ENCODE results near the gene GTPBP2. TPM values are rescaled to one million over a fixed set of nuclear protein-coding genes. Genes with fewer than 3 reads are reported as not detected.

Gene GTPBP2
- polyA plus RNA-seq, 3 donors = 3.6 to 120 (median 4.9) TPM

DNA sequence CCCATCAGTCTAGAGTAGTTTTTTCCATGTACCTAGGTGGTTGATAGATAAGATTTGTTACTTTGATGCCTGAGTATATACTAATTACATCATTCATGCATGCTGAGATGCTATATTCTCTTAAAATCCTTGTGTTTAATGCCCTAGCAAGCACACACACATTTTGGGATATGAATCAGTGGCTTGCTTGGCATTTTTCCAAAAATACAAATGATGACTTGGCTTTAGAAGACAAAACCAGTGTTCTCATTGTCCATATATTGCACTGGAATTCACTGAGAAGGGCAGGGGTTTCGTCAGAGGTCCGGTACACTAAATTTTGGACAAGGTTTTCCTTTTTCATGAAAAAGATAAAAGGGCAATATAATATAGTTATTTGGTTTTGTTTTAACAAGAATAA lies 24.9 kb downstream of the GTPBP2 start:
- H3K27me3 Mint-ChIP-seq (ENCODE audit: low read depth in 3 of 3) = no peaks in the 10 kb centered on the region
- Histone ChIP-seq H3K9ac (ENCODE audit: insufficient read depth, low read length, poor library complexity, severe bottlenecking) (no peak overlapping the region), H3K79me2 (ENCODE audit: insufficient read depth, low read length) (no peaks in the 10 kb centered on the region), H3K4me2 (replicated peaks; ENCODE audit: extremely low read depth, low read length, poor library complexity, severe bottlenecking) (no peak overlapping the region), H3K4me3 (replicated peaks in 1 of 3; ENCODE audit: low read depth in 2 of 3, low read length in 3 of 3) (no peak overlapping the region), H3K27me3 (ENCODE audit: control insufficient read depth in 2 of 2, insufficient read depth in 2 of 2, low read length in 2 of 2) (no peaks in the 10 kb centered on the region), H2AFZ (ENCODE audit: insufficient read depth, low read depth, low read length, poor library complexity, severe bottlenecking) (no peak overlapping the region), H3K9me3 (replicated peaks in 1 of 2; ENCODE audit: control insufficient read depth in 1 of 2, insufficient read depth in 1 of 2, low read length in 2 of 2) (no peaks in the 10 kb centered on the region), H4K20me1 (ENCODE audit: insufficient read depth, low read length) (no peaks in the 10 kb centered on the region), H3K27ac (ENCODE audit: low read depth in 1 of 2, low read length in 2 of 2) (no peak overlapping the region), H3K4me1 (ENCODE audit: control insufficient read depth in 1 of 2, insufficient read depth in 2 of 2, low read length in 2 of 2) (peaks cover 10% of the 10 kb centered on the region in 2 donors), H3K36me3 (replicated peaks in 1 of 2; ENCODE audit: control insufficient read depth in 1 of 2, insufficient read depth in 2 of 2, low read length in 2 of 2) (peaks cover 44 to 76% of the 10 kb centered on the region in 2 donors)
- DNase-seq = no peak
- TF ChIP-seq, protein P1, sequence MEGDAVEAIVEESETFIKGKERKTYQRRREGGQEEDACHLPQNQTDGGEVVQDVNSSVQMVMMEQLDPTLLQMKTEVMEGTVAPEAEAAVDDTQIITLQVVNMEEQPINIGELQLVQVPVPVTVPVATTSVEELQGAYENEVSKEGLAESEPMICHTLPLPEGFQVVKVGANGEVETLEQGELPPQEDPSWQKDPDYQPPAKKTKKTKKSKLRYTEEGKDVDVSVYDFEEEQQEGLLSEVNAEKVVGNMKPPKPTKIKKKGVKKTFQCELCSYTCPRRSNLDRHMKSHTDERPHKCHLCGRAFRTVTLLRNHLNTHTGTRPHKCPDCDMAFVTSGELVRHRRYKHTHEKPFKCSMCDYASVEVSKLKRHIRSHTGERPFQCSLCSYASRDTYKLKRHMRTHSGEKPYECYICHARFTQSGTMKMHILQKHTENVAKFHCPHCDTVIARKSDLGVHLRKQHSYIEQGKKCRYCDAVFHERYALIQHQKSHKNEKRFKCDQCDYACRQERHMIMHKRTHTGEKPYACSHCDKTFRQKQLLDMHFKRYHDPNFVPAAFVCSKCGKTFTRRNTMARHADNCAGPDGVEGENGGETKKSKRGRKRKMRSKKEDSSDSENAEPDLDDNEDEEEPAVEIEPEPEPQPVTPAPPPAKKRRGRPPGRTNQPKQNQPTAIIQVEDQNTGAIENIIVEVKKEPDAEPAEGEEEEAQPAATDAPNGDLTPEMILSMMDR (IDR thresholded peaks at IDR 0.05) = no peak
- H3K9me3 Mint-ChIP-seq = no peaks in the 10 kb centered on the region
- no CpG with 5 or more reads among the region's 2 CpGs for WGBS (ENCODE audit: insufficient coverage)
- H3K36me3 Mint-ChIP-seq = peaks cover 52 to 78% of the 10 kb centered on the region in 2 donors
- no peak overlapping the region for H3K27ac Mint-ChIP-seq
- intact Hi-C loops (cut with micrococcal nuclease) = no loop called here
- no peak overlapping the region for H3K4me3 Mint-ChIP-seq
- peaks cover 10% of the 10 kb centered on the region for H3K4me1 Mint-ChIP-seq

DNA sequence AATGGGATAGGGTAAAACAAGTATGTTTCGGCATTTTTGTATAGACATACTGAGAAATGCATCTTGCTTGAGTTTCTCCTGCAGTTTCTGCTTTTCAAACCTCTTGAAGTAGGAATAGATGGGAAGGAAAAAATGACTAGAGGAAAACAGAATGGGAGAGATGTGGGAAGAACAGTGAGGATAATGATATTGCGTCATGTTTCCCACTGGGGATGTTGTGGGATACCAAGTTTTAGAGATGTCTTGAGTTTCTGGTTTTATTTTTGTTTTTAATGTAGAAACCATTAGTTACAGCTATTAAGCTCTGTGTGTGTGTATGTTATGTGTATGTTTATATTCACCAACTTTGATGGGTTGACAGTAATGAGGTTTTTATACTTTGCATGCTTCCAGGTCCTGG lies 28.5 kb downstream of the GTPBP2 start:
- Mint-ChIP-seq H3K27me3 (ENCODE audit: low read depth in 3 of 3) (no peaks in the 10 kb centered on the region), H3K9me3 (peaks cover 0 to 2% (median 0%) of the 10 kb centered on the region in 7 donors), H3K36me3 (peaks cover 46 to 83% of the 10 kb centered on the region in 2 donors), H3K27ac (no peak overlapping the region), H3K4me3 (no peak overlapping the region), H3K4me1 (no peaks in the 10 kb centered on the region)
- peaks cover 49 to 75% of the 10 kb centered on the region in 2 donors for H3K36me3 ChIP-seq (replicated peaks in 1 of 2; ENCODE audit: control insufficient read depth in 1 of 2, insufficient read depth in 2 of 2, low read length in 2 of 2)
- no peak overlapping the region for H3K4me2 ChIP-seq (replicated peaks; ENCODE audit: extremely low read depth, low read length, poor library complexity, severe bottlenecking)
- H2AFZ ChIP-seq (ENCODE audit: insufficient read depth, low read depth, low read length, poor library complexity, severe bottlenecking) = no peak overlapping the region
- H3K79me2 ChIP-seq (ENCODE audit: insufficient read depth, low read length) = no peaks in the 10 kb centered on the region
- no peak for DNase-seq
- no peak overlapping the region for H3K27ac ChIP-seq (ENCODE audit: low read depth in 1 of 2, low read length in 2 of 2)
- no peak overlapping the region for H3K9ac ChIP-seq (ENCODE audit: insufficient read depth, low read length, poor library complexity, severe bottlenecking)
- 100% methylated on average over 2 of the region's 2 CpGs for WGBS (ENCODE audit: insufficient coverage)
- intact Hi-C loops (cut with micrococcal nuclease) = no loop called here
- no peak overlapping the region for H3K4me3 ChIP-seq (replicated peaks in 1 of 3; ENCODE audit: low read depth in 2 of 3, low read length in 3 of 3)
- H3K27me3 ChIP-seq (ENCODE audit: control insufficient read depth in 2 of 2, insufficient read depth in 2 of 2, low read length in 2 of 2) = no peaks in the 10 kb centered on the region
- no peaks in the 10 kb centered on the region for H3K4me1 ChIP-seq (ENCODE audit: control insufficient read depth in 1 of 2, insufficient read depth in 2 of 2, low read length in 2 of 2)
- TF ChIP-seq, protein P1 (IDR thresholded peaks at IDR 0.05) = no peak
- no peaks in the 10 kb centered on the region for H3K9me3 ChIP-seq (replicated peaks in 1 of 2; ENCODE audit: control insufficient read depth in 1 of 2, insufficient read depth in 1 of 2, low read length in 2 of 2)
- no peaks in the 10 kb centered on the region for H4K20me1 ChIP-seq (ENCODE audit: insufficient read depth, low read length)
